ENCODE measurements around the gene CASP3.

DNA sequence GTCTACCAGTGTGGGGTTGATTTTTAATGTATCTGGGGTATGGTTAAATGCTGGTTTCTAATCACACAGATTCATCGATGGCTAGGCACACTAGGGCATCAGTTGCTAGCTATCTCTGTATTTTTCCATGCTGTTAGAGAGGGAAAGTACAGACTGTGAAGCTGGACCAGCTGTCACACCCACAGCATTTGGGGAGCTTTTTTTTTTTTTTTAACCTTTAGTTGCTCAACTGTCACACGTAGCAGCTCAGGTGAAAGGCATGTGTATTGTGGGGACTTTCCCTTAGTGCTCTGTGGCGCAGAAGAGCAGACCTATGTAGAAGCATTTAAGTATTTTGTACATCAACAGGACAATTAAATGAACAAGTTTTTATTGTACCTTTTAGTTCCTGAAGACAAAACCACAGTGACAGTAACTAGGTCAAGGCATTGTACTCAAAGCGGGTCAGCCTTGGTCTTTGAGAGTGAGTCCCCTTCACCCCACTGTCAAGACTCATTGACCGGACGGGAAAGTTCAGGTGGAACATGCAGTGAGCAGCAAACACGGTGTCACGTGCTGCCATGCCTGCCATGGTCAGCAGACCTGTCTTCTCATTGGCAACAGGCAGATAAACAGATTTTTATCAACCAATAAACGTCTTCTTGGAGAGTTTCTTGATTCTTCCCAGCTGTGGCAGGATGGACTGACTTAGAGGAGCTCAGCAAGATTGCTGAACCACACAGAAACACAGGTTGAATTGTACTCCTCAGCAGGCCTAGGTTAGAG is 65.3 kb downstream of the CASP3 start:
- TF ChIP-seq CTCF (conservative IDR thresholded peaks at IDR 0.05; ENCODE audit: low read length) (no peak), EZH2phosphoT487 (IDR thresholded peaks at IDR 0.05; ENCODE audit: borderline replicate concordance) (no peak)
